PC-3 (cell line): Measurements from ENCODE around the gene KRT82.

ENCODE experiments used
- EZH2 ChIP-seq: fragments of 300-600 bp; sonication (generic); IDR thresholded peaks from one replicate; pipeline ENCODE4 v1.6.1; 2017; ENCODE audit warnings: antibody characterized with exemption, mild to moderate bottlenecking, low read length; ENCODE audit not compliant: unreplicated experiment
- TF ChIP-seq, protein P1 (sequence below): fragments of 300-600 bp; sonication (generic); conservative IDR thresholded peaks from 2 replicates; pipeline ENCODE4 v1.5.1; 2017; ENCODE audit warnings: antibody characterized with exemption, low read depth, mild to moderate bottlenecking, low read length

DNA sequence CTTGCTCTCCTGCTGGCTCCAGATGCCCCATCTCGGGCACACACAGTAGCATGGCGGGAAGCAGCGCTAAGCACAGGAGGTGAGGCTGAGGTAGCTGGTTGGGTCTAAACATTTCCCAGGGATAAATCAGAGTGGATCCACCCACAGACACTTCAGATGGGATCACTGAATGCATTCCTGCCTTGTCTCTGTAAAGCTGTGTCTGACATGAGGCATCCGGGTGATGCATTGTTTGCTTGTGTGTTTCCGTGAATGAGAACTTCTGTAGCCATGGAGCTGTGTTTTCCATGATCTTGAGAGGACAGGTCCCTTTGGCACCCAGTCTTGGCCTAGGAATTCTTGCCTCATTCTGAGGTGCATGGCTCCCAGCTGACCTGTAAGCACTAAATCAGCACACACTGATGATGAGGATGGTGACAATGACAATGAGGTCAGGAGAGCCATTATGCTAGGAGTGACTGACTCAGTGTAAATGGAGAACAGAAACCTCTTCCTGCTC, 34.7 kb upstream of the KRT82 start:
- TF ChIP-seq, protein P1, sequence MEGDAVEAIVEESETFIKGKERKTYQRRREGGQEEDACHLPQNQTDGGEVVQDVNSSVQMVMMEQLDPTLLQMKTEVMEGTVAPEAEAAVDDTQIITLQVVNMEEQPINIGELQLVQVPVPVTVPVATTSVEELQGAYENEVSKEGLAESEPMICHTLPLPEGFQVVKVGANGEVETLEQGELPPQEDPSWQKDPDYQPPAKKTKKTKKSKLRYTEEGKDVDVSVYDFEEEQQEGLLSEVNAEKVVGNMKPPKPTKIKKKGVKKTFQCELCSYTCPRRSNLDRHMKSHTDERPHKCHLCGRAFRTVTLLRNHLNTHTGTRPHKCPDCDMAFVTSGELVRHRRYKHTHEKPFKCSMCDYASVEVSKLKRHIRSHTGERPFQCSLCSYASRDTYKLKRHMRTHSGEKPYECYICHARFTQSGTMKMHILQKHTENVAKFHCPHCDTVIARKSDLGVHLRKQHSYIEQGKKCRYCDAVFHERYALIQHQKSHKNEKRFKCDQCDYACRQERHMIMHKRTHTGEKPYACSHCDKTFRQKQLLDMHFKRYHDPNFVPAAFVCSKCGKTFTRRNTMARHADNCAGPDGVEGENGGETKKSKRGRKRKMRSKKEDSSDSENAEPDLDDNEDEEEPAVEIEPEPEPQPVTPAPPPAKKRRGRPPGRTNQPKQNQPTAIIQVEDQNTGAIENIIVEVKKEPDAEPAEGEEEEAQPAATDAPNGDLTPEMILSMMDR = no peak
- no peak for TF ChIP-seq EZH2
